ENCODE data around the gene CNTN4.

DNA sequence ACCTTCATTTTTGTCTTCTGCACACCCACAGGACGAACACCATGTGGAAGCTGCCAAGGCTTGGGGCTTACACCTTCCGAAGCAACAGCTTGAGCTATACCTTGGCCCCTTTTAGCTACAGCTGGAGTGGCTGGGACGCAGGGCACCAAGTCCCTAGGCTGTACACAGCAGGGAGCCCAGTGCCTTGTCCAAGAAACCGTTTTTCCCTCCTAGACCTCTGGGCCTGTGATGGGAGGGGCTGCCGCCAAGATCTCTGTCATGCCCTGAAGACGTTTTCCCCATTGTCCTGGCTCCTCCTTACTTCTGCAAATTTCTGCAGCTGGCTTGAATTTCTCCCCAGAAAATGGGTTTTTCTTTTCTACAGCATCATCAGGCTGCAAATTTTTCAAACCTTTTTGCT, 7.8 kb downstream of the CNTN4 start:
- TF ChIP-seq EZH2 (IDR thresholded peaks at IDR 0.05), result no peak
- no peak for TF ChIP-seq POLR2AphosphoS5 (IDR thresholded peaks at IDR 0.05; ENCODE audit: borderline replicate concordance, low read depth, low read length)

All from SK-N-MC (cell line).